ENCODE data around the gene SUGT1. TPM values are rescaled to one million over a fixed set of nuclear protein-coding genes. Genes with fewer than 3 reads are reported as not detected.

The SUGT1 gene
- total and polyA plus RNA-seq, 2 of the 13 experiments (the other 11 are each of a cell fraction or from before 2014, with no cell fraction given), result 23.1 to 71.2 TPM

DNA sequence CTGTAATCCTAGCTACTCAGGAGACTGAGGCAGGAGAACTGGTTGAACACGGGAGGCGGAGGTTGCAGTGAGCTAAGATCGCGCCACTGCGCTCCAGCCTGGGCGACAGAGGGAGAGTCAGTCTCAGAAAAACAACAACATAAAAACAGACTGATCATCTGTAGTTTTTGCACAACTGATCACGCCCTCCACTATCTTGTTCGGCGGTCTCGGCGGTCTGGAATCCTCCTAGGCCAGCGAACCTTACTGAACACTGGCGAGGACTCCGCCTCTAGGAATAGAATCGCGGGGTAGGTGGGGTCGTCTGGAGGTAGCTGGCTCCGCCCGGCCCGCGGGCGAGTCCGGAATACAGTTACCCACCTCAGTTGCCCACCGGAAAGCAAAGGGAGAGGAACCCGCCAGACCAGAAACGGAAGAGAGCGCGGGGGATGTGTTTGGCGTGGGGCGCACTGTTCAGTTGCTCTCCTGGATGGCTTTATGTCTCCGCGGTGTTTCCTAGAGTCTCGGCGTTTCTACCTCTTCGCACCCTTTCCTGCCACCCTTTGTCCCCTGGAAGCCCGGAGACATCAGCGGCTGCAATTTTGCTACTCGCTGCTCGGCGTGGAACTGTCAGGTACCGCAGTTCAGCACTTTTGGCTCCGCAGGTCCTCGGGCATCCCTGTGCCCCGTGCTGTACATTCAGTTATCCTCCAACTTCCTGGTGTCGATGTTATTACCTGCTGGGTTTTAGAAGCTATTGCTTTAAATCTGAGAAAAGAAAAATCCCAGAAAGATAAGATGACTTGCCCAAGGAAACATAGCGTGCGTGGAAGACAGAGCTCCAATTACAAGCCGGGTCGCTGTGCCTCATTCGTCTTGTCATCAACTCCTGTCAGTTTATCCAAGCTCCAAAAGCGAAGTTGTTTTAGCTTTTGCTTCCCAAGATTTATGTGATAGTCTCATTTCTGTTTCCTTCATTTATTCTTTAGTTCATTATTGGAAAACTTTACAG is 35.3 kb upstream of the SUGT1 start (continued):
- TF ChIP-seq, protein P1, sequence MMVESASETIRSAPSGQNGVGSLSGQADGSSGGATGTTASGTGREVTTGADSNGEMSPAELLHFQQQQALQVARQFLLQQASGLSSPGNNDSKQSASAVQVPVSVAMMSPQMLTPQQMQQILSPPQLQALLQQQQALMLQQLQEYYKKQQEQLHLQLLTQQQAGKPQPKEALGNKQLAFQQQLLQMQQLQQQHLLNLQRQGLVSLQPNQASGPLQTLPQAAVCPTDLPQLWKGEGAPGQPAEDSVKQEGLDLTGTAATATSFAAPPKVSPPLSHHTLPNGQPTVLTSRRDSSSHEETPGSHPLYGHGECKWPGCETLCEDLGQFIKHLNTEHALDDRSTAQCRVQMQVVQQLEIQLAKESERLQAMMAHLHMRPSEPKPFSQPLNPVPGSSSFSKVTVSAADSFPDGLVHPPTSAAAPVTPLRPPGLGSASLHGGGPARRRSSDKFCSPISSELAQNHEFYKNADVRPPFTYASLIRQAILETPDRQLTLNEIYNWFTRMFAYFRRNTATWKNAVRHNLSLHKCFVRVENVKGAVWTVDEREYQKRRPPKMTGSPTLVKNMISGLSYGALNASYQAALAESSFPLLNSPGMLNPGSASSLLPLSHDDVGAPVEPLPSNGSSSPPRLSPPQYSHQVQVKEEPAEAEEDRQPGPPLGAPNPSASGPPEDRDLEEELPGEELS (CRISPR knock-in tag; IDR thresholded peaks at IDR 0.05), result 0 out of 2 replicates have a peak, but pooled peaks have one; percentile 42
- no peak for TF ChIP-seq NFIB (CRISPR knock-in tag; IDR thresholded peaks at IDR 0.05; ENCODE audit: borderline replicate concordance)
- no peak for TF ChIP-seq ZNF138 (CRISPR knock-in tag; IDR thresholded peaks at IDR 0.05; ENCODE audit: low read depth)
- TF ChIP-seq, protein P2, sequence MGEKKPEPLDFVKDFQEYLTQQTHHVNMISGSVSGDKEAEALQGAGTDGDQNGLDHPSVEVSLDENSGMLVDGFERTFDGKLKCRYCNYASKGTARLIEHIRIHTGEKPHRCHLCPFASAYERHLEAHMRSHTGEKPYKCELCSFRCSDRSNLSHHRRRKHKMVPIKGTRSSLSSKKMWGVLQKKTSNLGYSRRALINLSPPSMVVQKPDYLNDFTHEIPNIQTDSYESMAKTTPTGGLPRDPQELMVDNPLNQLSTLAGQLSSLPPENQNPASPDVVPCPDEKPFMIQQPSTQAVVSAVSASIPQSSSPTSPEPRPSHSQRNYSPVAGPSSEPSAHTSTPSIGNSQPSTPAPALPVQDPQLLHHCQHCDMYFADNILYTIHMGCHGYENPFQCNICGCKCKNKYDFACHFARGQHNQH (CRISPR knock-in tag; IDR thresholded peaks at IDR 0.05), result peak; percentile 82; the same call in 1 of the 2 replicates
- TF ChIP-seq, protein P3, sequence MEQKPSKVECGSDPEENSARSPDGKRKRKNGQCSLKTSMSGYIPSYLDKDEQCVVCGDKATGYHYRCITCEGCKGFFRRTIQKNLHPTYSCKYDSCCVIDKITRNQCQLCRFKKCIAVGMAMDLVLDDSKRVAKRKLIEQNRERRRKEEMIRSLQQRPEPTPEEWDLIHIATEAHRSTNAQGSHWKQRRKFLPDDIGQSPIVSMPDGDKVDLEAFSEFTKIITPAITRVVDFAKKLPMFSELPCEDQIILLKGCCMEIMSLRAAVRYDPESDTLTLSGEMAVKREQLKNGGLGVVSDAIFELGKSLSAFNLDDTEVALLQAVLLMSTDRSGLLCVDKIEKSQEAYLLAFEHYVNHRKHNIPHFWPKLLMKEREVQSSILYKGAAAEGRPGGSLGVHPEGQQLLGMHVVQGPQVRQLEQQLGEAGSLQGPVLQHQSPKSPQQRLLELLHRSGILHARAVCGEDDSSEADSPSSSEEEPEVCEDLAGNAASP (CRISPR knock-in tag; IDR thresholded peaks at IDR 0.05; ENCODE audit: borderline replicate concordance), result peak; percentile 46; the same call in 1 of the 2 replicates
- TF ChIP-seq, protein P4, sequence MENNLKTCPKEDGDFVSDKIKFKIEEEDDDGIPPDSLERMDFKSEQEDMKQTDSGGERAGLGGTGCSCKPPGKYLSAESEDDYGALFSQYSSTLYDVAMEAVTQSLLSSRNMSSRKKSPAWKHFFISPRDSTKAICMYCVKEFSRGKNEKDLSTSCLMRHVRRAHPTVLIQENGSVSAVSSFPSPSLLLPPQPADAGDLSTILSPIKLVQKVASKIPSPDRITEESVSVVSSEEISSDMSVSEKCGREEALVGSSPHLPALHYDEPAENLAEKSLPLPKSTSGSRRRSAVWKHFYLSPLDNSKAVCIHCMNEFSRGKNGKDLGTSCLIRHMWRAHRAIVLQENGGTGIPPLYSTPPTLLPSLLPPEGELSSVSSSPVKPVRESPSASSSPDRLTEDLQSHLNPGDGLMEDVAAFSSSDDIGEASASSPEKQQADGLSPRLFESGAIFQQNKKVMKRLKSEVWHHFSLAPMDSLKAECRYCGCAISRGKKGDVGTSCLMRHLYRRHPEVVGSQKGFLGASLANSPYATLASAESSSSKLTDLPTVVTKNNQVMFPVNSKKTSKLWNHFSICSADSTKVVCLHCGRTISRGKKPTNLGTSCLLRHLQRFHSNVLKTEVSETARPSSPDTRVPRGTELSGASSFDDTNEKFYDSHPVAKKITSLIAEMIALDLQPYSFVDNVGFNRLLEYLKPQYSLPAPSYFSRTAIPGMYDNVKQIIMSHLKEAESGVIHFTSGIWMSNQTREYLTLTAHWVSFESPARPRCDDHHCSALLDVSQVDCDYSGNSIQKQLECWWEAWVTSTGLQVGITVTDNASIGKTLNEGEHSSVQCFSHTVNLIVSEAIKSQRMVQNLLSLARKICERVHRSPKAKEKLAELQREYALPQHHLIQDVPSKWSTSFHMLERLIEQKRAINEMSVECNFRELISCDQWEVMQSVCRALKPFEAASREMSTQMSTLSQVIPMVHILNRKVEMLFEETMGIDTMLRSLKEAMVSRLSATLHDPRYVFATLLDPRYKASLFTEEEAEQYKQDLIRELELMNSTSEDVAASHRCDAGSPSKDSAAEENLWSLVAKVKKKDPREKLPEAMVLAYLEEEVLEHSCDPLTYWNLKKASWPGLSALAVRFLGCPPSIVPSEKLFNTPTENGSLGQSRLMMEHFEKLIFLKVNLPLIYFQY (CRISPR knock-in tag; IDR thresholded peaks at IDR 0.05; ENCODE audit: borderline replicate concordance), result peak; percentile 68
- TF ChIP-seq GATAD2A (CRISPR knock-in tag; IDR thresholded peaks at IDR 0.05), result peak; percentile 74; the same call in 1 of the 2 replicates
- peak; percentile 73; the same call in 1 of the 2 replicates for TF ChIP-seq MIER2 (CRISPR knock-in tag; IDR thresholded peaks at IDR 0.05)
- TF ChIP-seq HHEX (CRISPR knock-in tag; IDR thresholded peaks at IDR 0.05), result no peak
- TF ChIP-seq, protein P5, sequence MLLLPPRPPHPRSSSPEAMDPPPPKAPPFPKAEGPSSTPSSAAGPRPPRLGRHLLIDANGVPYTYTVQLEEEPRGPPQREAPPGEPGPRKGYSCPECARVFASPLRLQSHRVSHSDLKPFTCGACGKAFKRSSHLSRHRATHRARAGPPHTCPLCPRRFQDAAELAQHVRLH (CRISPR knock-in tag; IDR thresholded peaks at IDR 0.05; ENCODE audit: borderline replicate concordance, low read depth), result peak; percentile 95; the same call in 1 of the 2 replicates
- peak; percentile 61; the same call in 1 of the 2 replicates for TF ChIP-seq EHMT2 (IDR thresholded peaks at IDR 0.05; ENCODE audit: borderline replicate concordance, low read depth, low read length)
- TF ChIP-seq NCOA2 (CRISPR knock-in tag; IDR thresholded peaks at IDR 0.05), result peak; percentile 51
- 0 out of 2 replicates have a peak, but pooled peaks have one; percentile 15 for TF ChIP-seq ZNF296 (CRISPR knock-in tag; conservative IDR thresholded peaks at IDR 0.05)
- TF ChIP-seq, protein P6, sequence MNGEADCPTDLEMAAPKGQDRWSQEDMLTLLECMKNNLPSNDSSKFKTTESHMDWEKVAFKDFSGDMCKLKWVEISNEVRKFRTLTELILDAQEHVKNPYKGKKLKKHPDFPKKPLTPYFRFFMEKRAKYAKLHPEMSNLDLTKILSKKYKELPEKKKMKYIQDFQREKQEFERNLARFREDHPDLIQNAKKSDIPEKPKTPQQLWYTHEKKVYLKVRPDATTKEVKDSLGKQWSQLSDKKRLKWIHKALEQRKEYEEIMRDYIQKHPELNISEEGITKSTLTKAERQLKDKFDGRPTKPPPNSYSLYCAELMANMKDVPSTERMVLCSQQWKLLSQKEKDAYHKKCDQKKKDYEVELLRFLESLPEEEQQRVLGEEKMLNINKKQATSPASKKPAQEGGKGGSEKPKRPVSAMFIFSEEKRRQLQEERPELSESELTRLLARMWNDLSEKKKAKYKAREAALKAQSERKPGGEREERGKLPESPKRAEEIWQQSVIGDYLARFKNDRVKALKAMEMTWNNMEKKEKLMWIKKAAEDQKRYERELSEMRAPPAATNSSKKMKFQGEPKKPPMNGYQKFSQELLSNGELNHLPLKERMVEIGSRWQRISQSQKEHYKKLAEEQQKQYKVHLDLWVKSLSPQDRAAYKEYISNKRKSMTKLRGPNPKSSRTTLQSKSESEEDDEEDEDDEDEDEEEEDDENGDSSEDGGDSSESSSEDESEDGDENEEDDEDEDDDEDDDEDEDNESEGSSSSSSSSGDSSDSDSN (CRISPR knock-in tag; IDR thresholded peaks at IDR 0.05), result peak; percentile 82
- TF ChIP-seq SPEN (CRISPR knock-in tag; IDR thresholded peaks at IDR 0.05; ENCODE audit: low read depth), result peak; percentile 92
- peak; percentile 77; the same call in 1 of the 2 replicates for TF ChIP-seq ZFP1 (CRISPR knock-in tag; IDR thresholded peaks at IDR 0.05)
